Endothelial cell (in vitro differentiated cells): ENCODE data around the gene EXD1. TPM values are rescaled to one million over a fixed set of nuclear protein-coding genes. Genes with fewer than 3 reads are reported as not detected.

Experiments
- DNase-seq: peaks from one replicate; pipeline ENCODE4 v3.0.0; 2021; ENCODE audit warnings: low spot score
- H3K27ac Mint-ChIP-seq: one replicate; pipeline ENCODE4 v1.8.0; 2021; ENCODE audit warnings: mixed read lengths, inconsistent platforms; ENCODE audit not compliant: unreplicated experiment
- H3K27me3 Mint-ChIP-seq: one replicate; pipeline ENCODE4 v1.8.0; 2021; ENCODE audit warnings: mild to moderate bottlenecking, moderate library complexity, mixed read lengths, inconsistent platforms; ENCODE audit not compliant: unreplicated experiment
- H3K36me3 Mint-ChIP-seq: one replicate; pipeline ENCODE4 v1.8.0; 2021; ENCODE audit warnings: mild to moderate bottlenecking, low read depth, mixed read lengths, inconsistent platforms; ENCODE audit not compliant: unreplicated experiment
- H3K4me1 Mint-ChIP-seq: one replicate; pipeline ENCODE4 v1.8.0; 2021; ENCODE audit warnings: mild to moderate bottlenecking, mixed read lengths, inconsistent platforms; ENCODE audit not compliant: unreplicated experiment
- H3K4me3 Mint-ChIP-seq: one replicate; pipeline ENCODE4 v1.8.0; 2021; ENCODE audit warnings: mild to moderate bottlenecking, mixed read lengths, inconsistent platforms; ENCODE audit not compliant: unreplicated experiment
- H3K9me3 Mint-ChIP-seq: one replicate; pipeline ENCODE4 v1.8.0; 2021; ENCODE audit warnings: mixed read lengths, inconsistent platforms; ENCODE audit not compliant: unreplicated experiment
- total RNA-seq: library from RNA; stranded (reverse); fragmentation: NEBNext Ultra II Directional; extraction: Animal tissue kit (Norgen Biotek cat#: 25700); gene quantifications from one replicate; pipeline ENCODE4 v1.2.1, GENCODE V29; 2021; ENCODE audit not compliant: unreplicated experiment
- TF ChIP-seq, protein P1 (sequence below): fragments of 200-600 bp; sonication (generic); IDR thresholded peaks from one replicate; pipeline ENCODE4 v1.5.0; 2021; ENCODE audit warnings: antibody characterized with exemption; ENCODE audit not compliant: unreplicated experiment

The EXD1 gene
- total RNA-seq, 1 donor from 2014 or later = not detected

DNA sequence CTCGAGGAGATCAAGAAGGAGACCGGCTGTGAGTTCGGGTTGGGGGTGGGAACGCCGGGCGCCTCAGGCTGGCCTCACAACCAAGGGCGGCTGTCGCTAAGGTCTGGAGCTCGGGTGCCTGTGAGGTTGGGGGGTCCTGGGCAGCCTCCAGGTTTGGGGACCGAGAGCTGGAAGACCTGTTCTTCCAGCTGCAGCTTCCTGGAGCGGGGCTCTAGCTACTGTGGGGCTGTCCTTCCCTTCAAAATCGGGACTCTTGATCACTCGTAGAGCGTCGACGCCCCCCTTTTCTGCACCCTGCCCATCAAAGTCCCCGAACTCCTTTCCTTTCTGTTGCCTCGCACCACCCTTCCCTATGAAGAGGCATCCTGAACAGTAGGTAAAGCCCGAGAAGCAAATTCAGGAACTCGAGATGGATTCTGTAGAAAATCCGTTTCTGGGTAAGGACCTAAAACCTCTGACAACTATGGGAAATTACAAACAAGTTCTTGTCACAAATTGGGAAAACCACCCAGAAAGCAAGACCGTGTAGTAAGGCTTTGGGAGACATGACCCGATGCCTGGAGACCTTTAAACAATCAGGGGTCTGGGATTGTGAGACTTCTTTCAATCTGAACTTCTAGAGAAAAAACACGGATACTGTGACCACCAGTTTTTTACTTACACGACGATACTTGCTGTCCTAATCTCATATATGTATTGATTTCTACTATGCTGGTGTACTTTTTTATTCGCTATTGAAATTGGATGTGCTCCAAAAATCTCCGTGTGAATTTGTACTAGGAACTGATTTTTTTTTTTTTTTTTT lies 1.1 kb upstream of the EXD1 start:
- no peaks in the 10 kb centered on the region for H3K27me3 Mint-ChIP-seq
- no peaks in the 10 kb centered on the region for H3K36me3 Mint-ChIP-seq
- no peaks in the 10 kb centered on the region for H3K9me3 Mint-ChIP-seq
- H3K4me1 Mint-ChIP-seq = peaks cover 2% of the 10 kb centered on the region
- no peak for DNase-seq
- peak overlapping the region; percentile 94 for H3K4me3 Mint-ChIP-seq
- H3K27ac Mint-ChIP-seq = no peak overlapping the region
- TF ChIP-seq, protein P1, sequence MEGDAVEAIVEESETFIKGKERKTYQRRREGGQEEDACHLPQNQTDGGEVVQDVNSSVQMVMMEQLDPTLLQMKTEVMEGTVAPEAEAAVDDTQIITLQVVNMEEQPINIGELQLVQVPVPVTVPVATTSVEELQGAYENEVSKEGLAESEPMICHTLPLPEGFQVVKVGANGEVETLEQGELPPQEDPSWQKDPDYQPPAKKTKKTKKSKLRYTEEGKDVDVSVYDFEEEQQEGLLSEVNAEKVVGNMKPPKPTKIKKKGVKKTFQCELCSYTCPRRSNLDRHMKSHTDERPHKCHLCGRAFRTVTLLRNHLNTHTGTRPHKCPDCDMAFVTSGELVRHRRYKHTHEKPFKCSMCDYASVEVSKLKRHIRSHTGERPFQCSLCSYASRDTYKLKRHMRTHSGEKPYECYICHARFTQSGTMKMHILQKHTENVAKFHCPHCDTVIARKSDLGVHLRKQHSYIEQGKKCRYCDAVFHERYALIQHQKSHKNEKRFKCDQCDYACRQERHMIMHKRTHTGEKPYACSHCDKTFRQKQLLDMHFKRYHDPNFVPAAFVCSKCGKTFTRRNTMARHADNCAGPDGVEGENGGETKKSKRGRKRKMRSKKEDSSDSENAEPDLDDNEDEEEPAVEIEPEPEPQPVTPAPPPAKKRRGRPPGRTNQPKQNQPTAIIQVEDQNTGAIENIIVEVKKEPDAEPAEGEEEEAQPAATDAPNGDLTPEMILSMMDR = no peak

DNA sequence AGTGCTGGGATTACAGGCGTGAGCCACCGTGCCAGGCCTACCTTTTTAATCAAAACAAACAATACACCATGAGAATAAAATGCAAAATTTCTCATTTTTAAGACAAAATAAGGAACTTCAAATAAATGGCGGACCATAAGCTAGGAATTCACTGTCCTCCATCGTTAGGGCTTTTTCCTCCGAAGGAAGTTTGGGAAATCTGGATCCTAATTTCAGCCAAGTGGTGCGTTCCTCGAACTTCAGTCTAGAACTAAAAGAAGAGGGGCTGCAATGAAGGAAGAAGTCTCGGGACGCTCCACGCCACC lies 260 bp downstream of the EXD1 start:
- H3K4me1 Mint-ChIP-seq = peaks cover 2% of the 10 kb centered on the region
- H3K36me3 Mint-ChIP-seq = no peaks in the 10 kb centered on the region
- H3K9me3 Mint-ChIP-seq = no peaks in the 10 kb centered on the region
- TF ChIP-seq, protein P1 = no peak
- peak overlapping the region; percentile 94 for H3K4me3 Mint-ChIP-seq
- DNase-seq = no peak
- peak overlapping the region; percentile 13 for H3K27ac Mint-ChIP-seq
- H3K27me3 Mint-ChIP-seq = no peaks in the 10 kb centered on the region

DNA sequence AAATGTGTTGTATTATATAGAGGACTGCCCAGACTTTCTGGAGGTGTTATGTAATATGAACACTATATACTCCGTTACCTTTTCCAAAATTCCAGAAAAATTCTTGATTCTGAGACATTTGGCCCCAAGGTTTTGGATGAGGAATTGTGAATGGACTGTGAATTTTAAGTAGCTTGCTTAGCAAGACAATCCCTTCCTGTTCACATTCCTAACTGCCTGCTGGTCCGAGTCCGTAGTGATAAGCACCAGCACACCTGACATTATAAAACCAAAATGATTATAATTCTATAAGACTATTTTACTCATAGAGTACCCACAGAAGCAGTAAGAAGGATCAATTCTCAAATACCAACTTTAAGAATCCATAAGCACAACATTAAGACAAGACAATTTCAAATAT lies 11.2 kb downstream of the EXD1 start:
- H3K27me3 Mint-ChIP-seq = peaks cover 5% of the 10 kb centered on the region
- TF ChIP-seq, protein P1 = no peak
- no peaks in the 10 kb centered on the region for H3K36me3 Mint-ChIP-seq
- H3K4me3 Mint-ChIP-seq = no peak overlapping the region
- H3K9me3 Mint-ChIP-seq = no peaks in the 10 kb centered on the region
- DNase-seq = no peak
- H3K4me1 Mint-ChIP-seq = peaks cover 11% of the 10 kb centered on the region
- peak overlapping the region; percentile 15 for H3K27ac Mint-ChIP-seq

DNA sequence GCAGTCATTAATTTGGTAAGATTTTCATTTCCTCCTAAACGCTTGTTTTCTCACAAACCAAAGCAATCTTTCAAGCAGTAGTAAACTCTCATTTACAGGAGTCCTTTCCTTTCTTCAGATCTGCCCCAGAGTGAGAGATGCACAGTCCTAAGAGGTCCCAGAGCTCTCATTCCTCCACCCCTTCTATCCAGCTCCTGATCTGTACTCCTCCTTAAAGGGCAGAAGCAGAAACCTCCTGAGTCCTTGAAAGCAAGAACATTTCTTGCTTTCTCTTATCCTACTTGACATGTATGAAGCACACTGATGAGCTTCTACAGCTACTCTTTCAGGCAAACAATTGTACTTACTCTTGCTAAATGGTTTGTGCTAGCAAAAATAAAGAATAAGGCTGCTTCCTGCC lies 11.7 kb downstream of the EXD1 start:
- Mint-ChIP-seq H3K36me3 (no peaks in the 10 kb centered on the region), H3K4me3 (no peak overlapping the region), H3K9me3 (no peaks in the 10 kb centered on the region), H3K4me1 (peaks cover 11% of the 10 kb centered on the region), H3K27ac (peak overlapping the region; percentile 15), H3K27me3 (peaks cover 5% of the 10 kb centered on the region)
- TF ChIP-seq, protein P1 = no peak
- no peak for DNase-seq

DNA sequence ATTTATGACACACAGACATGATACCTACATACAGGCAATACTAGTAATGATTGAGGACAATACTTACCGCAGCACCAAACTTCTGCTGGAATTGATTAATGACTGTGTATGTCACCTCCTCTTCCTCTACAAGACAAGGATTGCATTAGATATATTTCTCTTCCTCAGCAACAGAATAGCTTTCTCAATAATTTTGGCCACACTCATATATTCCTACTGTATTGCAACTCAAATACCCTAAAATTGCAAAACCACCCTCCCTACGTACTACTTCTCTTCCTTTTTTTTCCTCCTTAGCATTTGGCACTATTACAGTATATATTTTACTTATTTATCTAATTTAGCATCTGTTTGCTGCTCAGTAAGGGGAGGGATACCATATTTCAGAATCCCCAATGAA lies 14.8 kb downstream of the EXD1 start:
- Mint-ChIP-seq H3K4me1 (peaks cover 11% of the 10 kb centered on the region), H3K4me3 (no peak overlapping the region), H3K27me3 (peaks cover 5% of the 10 kb centered on the region), H3K9me3 (no peaks in the 10 kb centered on the region), H3K27ac (no peak overlapping the region), H3K36me3 (no peaks in the 10 kb centered on the region)
- DNase-seq = no peak
- TF ChIP-seq, protein P1 = no peak
